H1 (cell line): ENCODE measurements around the gene C3orf38. TPM values are rescaled to one million over a fixed set of nuclear protein-coding genes. Genes with fewer than 3 reads are reported as not detected.

Experiments
- CTCF ChIA-PET: fragments of 300-600 bp; sonication (Branson Sonifier 250); formaldehyde crosslinking; loops from one replicate; lab custom pipeline; 2021; ENCODE audit not compliant: partially characterized antibody; lab: Charles Lee
- POLR2A ChIA-PET: fragments of 300-600 bp; sonication (Branson Sonifier 250); formaldehyde crosslinking; loops from one replicate; lab custom pipeline; 2021; ENCODE audit warnings: inconsistent platforms; ENCODE audit not compliant: partially characterized antibody; lab: Charles Lee
- DNase-seq, 2 experiments: peaks; one replicate each; pipeline versions ENCODE4 v3.0.0 to v3.0.0-alpha.2; 2010 to 2022; ENCODE audit warnings: low spot score in 2 of 2, low read depth in 1 of 2, mixed read lengths in 1 of 2
- FAIRE-seq: peaks from 2 replicates; lab custom pipeline; 2011; peaks lifted over from hg19 to GRCh38; lab: Jason Lieb, UNC
- H2AFZ ChIP-seq: 2 replicates; pipeline ENCODE4 v1.8.1; 2012; ENCODE audit warnings: low read length, inconsistent platforms
- H2AK5ac ChIP-seq: 2 replicates; pipeline ENCODE4 v1.6.1; 2013; ENCODE audit warnings: low read depth, low read length
- H2BK120ac ChIP-seq: replicated peaks from 2 replicates; pipeline ENCODE3; 2013; ENCODE audit warnings: low read depth, low read length, inconsistent platforms
- H2BK12ac ChIP-seq: 2 replicates; pipeline ENCODE4 v1.6.1; 2013; ENCODE audit warnings: low read depth, low read length
- H2BK15ac ChIP-seq: 2 replicates; pipeline ENCODE4 v1.6.1; 2013; ENCODE audit warnings: low read length
- H2BK20ac ChIP-seq: 2 replicates; pipeline ENCODE4 v1.6.1; 2013; ENCODE audit warnings: low read length
- H2BK5ac ChIP-seq: 2 replicates; pipeline ENCODE4 v1.6.1; 2013; ENCODE audit warnings: low read depth, low read length
- H3K14ac ChIP-seq: 2 replicates; pipeline ENCODE4 v1.6.1; 2013; ENCODE audit warnings: inconsistent platforms; ENCODE audit not compliant: insufficient read length
- H3K18ac ChIP-seq: 2 replicates; pipeline ENCODE4 v1.6.1; 2013; ENCODE audit warnings: low read length; ENCODE audit errors: extremely low read depth
- H3K23ac ChIP-seq: 2 replicates; pipeline ENCODE4 v1.6.1; 2013; ENCODE audit warnings: inconsistent platforms; ENCODE audit not compliant: insufficient read length
- H3K23me2 ChIP-seq: 2 replicates; pipeline ENCODE4 v1.6.1; 2013; ENCODE audit warnings: low read depth, low read length
- H3K27ac ChIP-seq: 2 replicates; pipeline ENCODE4 v1.6.1; 2011; ENCODE audit warnings: low read depth, low read length, inconsistent platforms
- H3K27me3 ChIP-seq, 4 experiments: replicated peaks in 1 of 4; 1 replicate in 1 of 4; 2 replicates in 3 of 4; pipeline versions ENCODE4 v1.6.1 to v1.8.1; 2011 to 2013; ENCODE audit warnings: low read length in 3 of 4, mild to moderate bottlenecking in 3 of 4, inconsistent platforms in 2 of 4, mixed read lengths in 2 of 4, moderate library complexity in 1 of 4; ENCODE audit not compliant: control insufficient read depth in 3 of 4, insufficient read depth in 3 of 4; ENCODE audit errors: extremely low read depth in 1 of 4
- H3K36me3 ChIP-seq, 4 experiments: 2 replicates each; pipeline versions ENCODE4 v1.6.1 to v1.8.1; 2011 to 2013; ENCODE audit warnings: mild to moderate bottlenecking in 4 of 4, low read length in 3 of 4, moderate library complexity in 2 of 4, control low read depth in 1 of 4, inconsistent platforms in 1 of 4; ENCODE audit not compliant: insufficient read depth in 4 of 4, control insufficient read depth in 2 of 4
- H3K4ac ChIP-seq: replicated peaks from 2 replicates; pipeline ENCODE3; 2013; ENCODE audit warnings: low read length, low read depth, mixed read lengths, inconsistent platforms; ENCODE audit not compliant: insufficient read length
- H3K4me1 ChIP-seq, 4 experiments: replicated peaks in 1 of 4; 1 replicate in 1 of 4; 2 replicates in 3 of 4; pipeline versions ENCODE4 v1.6.1 to v1.8.1; 2011 to 2013; ENCODE audit warnings: low read length in 3 of 4, inconsistent platforms in 2 of 4, mixed read lengths in 1 of 4; ENCODE audit not compliant: insufficient read depth in 4 of 4, control insufficient read depth in 3 of 4
- H3K4me2 ChIP-seq, 2 experiments: 2 replicates each; pipeline versions ENCODE4 v1.6.1 to v1.8.1; 2011 to 2013; ENCODE audit warnings: low read depth in 2 of 2, low read length in 2 of 2, control low read depth in 1 of 2, inconsistent platforms in 1 of 2, mild to moderate bottlenecking in 1 of 2; ENCODE audit not compliant: insufficient read depth in 1 of 2
- H3K4me3 ChIP-seq, 4 experiments: fragments of 200-600, 300-600 bp in 1 of 4; sonication (generic), shearing (Covaris generic), sonication (Bioruptor Twin) in 1 of 4; 2 replicates each; pipeline versions ENCODE4 v1.5.1 to v1.8.1; 2011 to 2016; ENCODE audit warnings: low read length in 4 of 4, low read depth in 3 of 4, control low read depth in 2 of 4, inconsistent platforms in 2 of 4, mild to moderate bottlenecking in 2 of 4, mixed read lengths in 1 of 4, moderate library complexity in 1 of 4; ENCODE audit not compliant: insufficient read depth in 2 of 4; ENCODE audit errors: extremely low read depth in 1 of 4
- H3K56ac ChIP-seq: replicated peaks from 2 replicates; pipeline ENCODE3; 2013; ENCODE audit warnings: low read depth, mild to moderate bottlenecking, mixed read lengths, low read length, inconsistent platforms; ENCODE audit not compliant: insufficient read length
- H3K79me1 ChIP-seq: 2 replicates; pipeline ENCODE4 v1.6.1; 2013; ENCODE audit warnings: low read depth, low read length, control low read depth
- H3K79me2 ChIP-seq, 2 experiments: 2 replicates each; pipeline versions ENCODE4 v1.6.1 to v1.8.1; 2012 to 2013; ENCODE audit warnings: low read length in 2 of 2, mild to moderate bottlenecking in 2 of 2, inconsistent platforms in 1 of 2; ENCODE audit not compliant: insufficient read depth in 2 of 2, control insufficient read depth in 1 of 2
- H3K9ac ChIP-seq, 4 experiments: replicated peaks in 1 of 4; 1 replicate in 1 of 4; 2 replicates in 3 of 4; pipeline versions ENCODE4 v1.6.1 to v1.8.1; 2011 to 2013; ENCODE audit warnings: low read depth in 3 of 4, low read length in 3 of 4, control low read depth in 2 of 4, mild to moderate bottlenecking in 2 of 4, moderate library complexity in 2 of 4, inconsistent platforms in 1 of 4; ENCODE audit errors: extremely low read depth in 1 of 4
- H3K9me3 ChIP-seq, 2 experiments: 2 replicates each; pipeline versions ENCODE4 v1.6.1 to v1.8.1; 2012 to 2013; ENCODE audit warnings: mild to moderate bottlenecking in 2 of 2, moderate library complexity in 2 of 2, control low read depth in 1 of 2, inconsistent platforms in 1 of 2, low read depth in 1 of 2, low read length in 1 of 2, mixed read lengths in 1 of 2; ENCODE audit not compliant: insufficient read depth in 2 of 2
- H4K20me1 ChIP-seq, 2 experiments: replicated peaks in 1 of 2; 2 replicates each; pipeline versions ENCODE3 to v1.8.1; 2011 to 2013; ENCODE audit warnings: inconsistent platforms in 2 of 2, low read length in 2 of 2, mild to moderate bottlenecking in 1 of 2; ENCODE audit not compliant: insufficient read depth in 2 of 2, control insufficient read depth in 1 of 2
- H4K5ac ChIP-seq: 2 replicates; pipeline ENCODE4 v1.6.1; 2013; ENCODE audit warnings: low read length, low read depth, mixed read lengths, inconsistent platforms; ENCODE audit not compliant: insufficient read length
- H4K8ac ChIP-seq: 2 replicates; pipeline ENCODE4 v1.8.0; 2013; ENCODE audit warnings: mild to moderate bottlenecking, moderate library complexity, low read length, inconsistent platforms; ENCODE audit not compliant: insufficient read depth; ENCODE audit errors: extremely low read depth
- H4K91ac ChIP-seq: replicated peaks from 2 replicates; pipeline ENCODE3; 2013; ENCODE audit warnings: low read length, mixed read lengths, inconsistent platforms; ENCODE audit not compliant: insufficient read length
- GABPA ChIP-seq: IDR thresholded peaks from 2 replicates; pipeline ENCODE4 v1.6.1; 2011; ENCODE audit warnings: mild to moderate bottlenecking, low read length, moderate library complexity, borderline replicate concordance; ENCODE audit not compliant: insufficient read depth
- KDM1A ChIP-seq: fragments of 200-600, 300-600 bp; sonication (generic); IDR thresholded peaks from 2 replicates; pipeline ENCODE4 v1.7.1; 2016; ENCODE audit warnings: mild to moderate bottlenecking, low read length, borderline replicate concordance
- MAFK ChIP-seq: IDR thresholded peaks from 2 replicates; pipeline ENCODE4 v1.6.1; 2012; ENCODE audit warnings: low read depth, mild to moderate bottlenecking, improper control_type of control experiment, low read length
- MAX ChIP-seq: IDR thresholded peaks from 2 replicates; pipeline ENCODE4 v1.6.1; 2012; ENCODE audit warnings: inconsistent platforms
- POLR2AphosphoS5 ChIP-seq: IDR thresholded peaks from 2 replicates; pipeline ENCODE4 v1.6.1; 2011; ENCODE audit warnings: low read depth, low read length
- RAD21 ChIP-seq, 2 experiments: IDR thresholded peaks in 1 of 2; conservative IDR thresholded peaks in 1 of 2; 2 replicates each; pipeline ENCODE4 v1.6.1; 2011; ENCODE audit warnings: low read depth in 2 of 2, low read length in 2 of 2, improper control_type of control experiment in 1 of 2, inconsistent platforms in 1 of 2, mild to moderate bottlenecking in 1 of 2, moderate library complexity in 1 of 2
- SP2 ChIP-seq: IDR thresholded peaks from 2 replicates; pipeline ENCODE4 v1.6.1; 2012; ENCODE audit warnings: mild to moderate bottlenecking, low read length, inconsistent platforms
- TEAD4 ChIP-seq: IDR thresholded peaks from 2 replicates; pipeline ENCODE4 v1.6.1; 2012; ENCODE audit warnings: low read depth, low read length, inconsistent platforms, mixed read lengths
- WGBS, 2 experiments: shearing (Covaris generic) in 1 of 2; methylation state at CpG; one replicate each; pipeline versions ENCODE4 v1.1.6 to v1.1.7; 2013 to 2015; ENCODE audit warnings: low lambda C conversion rate in 2 of 2, mixed read lengths in 2 of 2, inconsistent platforms in 1 of 2, low coverage in 1 of 2, missing lambda C conversion rate in 1 of 2; ENCODE audit not compliant: insufficient replicate concordance in 2 of 2, insufficient coverage in 1 of 2, insufficient read length in 1 of 2; ENCODE audit errors: extremely low coverage in 1 of 2, missing lambda C conversion rate in 1 of 2; 5-methylcytosine and 5-hydroxymethylcytosine counted together
- polyA plus RNA-seq, 7 experiments: library from polyadenylated mRNA; depleted of rRNA in 3 of 7; stranded (reverse) in 5 of 7; unstranded in 2 of 7; fragments of >200 nt in 5 of 7; fragments of 200-250 nt in 2 of 7; gene quantifications; 1 replicate in 5 of 7; 2 replicates in 1 of 7; 4 replicates in 1 of 7; pipeline versions ENCODE4 v1.2.1 to v1.2.3, GENCODE V29; 2011 to 2013; ENCODE audit warnings: missing spikeins in 2 of 7, mixed read lengths in 2 of 7
- total RNA-seq: library from RNA; stranded (reverse); fragmentation: NEBNext Ultra II Directional; extraction: Animal tissue kit (Norgen Biotek cat#: 25700); gene quantifications from 2 replicates; pipeline ENCODE4 v1.2.1, GENCODE V29; 2021
- TF ChIP-seq, protein P1 (sequence below), 3 experiments: IDR thresholded peaks; 1 replicate in 2 of 3; 2 replicates in 1 of 3; pipeline versions ENCODE4 v1.5.1 to v1.6.1; 2011; ENCODE audit warnings: low read length in 3 of 3, mild to moderate bottlenecking in 3 of 3, inconsistent platforms in 2 of 3, low read depth in 1 of 3, moderate library complexity in 1 of 3; ENCODE audit not compliant: insufficient read depth in 1 of 3; ENCODE audit errors: control extremely low read depth in 1 of 3

The C3orf38 gene
- total and polyA plus RNA-seq, 2 of the 8 experiments (the other 6 are each of a cell fraction or from before 2014, with no cell fraction given) = 8.6 to 32.1 TPM

DNA sequence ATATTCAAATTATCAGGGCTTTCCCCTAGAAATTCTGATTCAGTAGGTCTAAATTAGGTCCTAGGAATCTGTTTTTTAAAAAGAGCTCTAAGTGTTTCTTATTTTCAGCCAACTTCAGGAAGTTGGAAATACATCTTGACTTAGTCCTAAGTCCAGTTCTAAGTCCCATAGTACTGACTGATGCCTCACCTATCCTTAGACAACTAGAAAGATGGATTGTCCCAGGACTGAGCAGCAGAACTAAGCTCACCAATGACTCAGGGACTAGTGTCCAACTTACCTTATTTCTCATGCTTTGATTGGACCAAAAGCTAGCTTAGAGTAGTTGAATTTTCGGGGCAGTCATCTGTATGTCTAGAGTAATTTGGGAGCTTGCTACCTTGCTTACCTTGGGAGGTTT, 26.2 kb upstream of the C3orf38 start:
- Histone ChIP-seq H4K20me1 (no peaks in the 10 kb centered on the region), H2AK5ac (no peak overlapping the region), H2BK15ac (no peak overlapping the region), H4K5ac (no peak overlapping the region), H3K9me3 (no peaks in the 10 kb centered on the region), H3K4me1 (no peaks in the 10 kb centered on the region), H3K56ac (no peak overlapping the region), H4K8ac (no peak overlapping the region), H4K91ac (no peak overlapping the region), H3K18ac (no peak overlapping the region), H2BK120ac (no peak overlapping the region), H3K79me2 (peaks cover 0 to 5% of the 10 kb centered on the region in 2 experiments; a peak in 2 of 4 replicates), H3K79me1 (no peaks in the 10 kb centered on the region; the same call in 1 of the 2 replicates), H2BK12ac (no peak overlapping the region), H2AFZ (no peak overlapping the region), H3K4me2 (no peak overlapping the region), H3K4me3 (no peak overlapping the region), H2BK5ac (no peak overlapping the region), H3K27ac (no peak overlapping the region), H2BK20ac (no peak overlapping the region), H3K9ac (no peak overlapping the region), H3K14ac (no peak overlapping the region), H3K27me3 (no peaks in the 10 kb centered on the region), H3K36me3 (no peaks in the 10 kb centered on the region), H3K4ac (no peak overlapping the region), H3K23ac (no peak overlapping the region), H3K23me2 (no peaks in the 10 kb centered on the region)
- ChIA-PET CTCF (interaction anchor here (1.1 to 1.6 kb wide), 2 partner anchors 9 to 10 kb away, joined by 3 to 11 read pairs; no protein-coding TSS in a partner anchor), POLR2A (interaction anchor here (1.3 kb wide), 1 partner anchor 26 kb away, joined by 7 read pairs; the partner anchor contains the start of gene C3orf38)
- DNase-seq (no peak), FAIRE-seq (no peak)
- WGBS, 2 experiments = 84% methylated on average over 1 of the region's 1 CpG; no CpG with 5 or more reads in 1 of the 2 experiments
- no peak for TF ChIP-seq MAX
- no peak for TF ChIP-seq GABPA
- TF ChIP-seq POLR2AphosphoS5 = no peak
- TF ChIP-seq RAD21 (IDR thresholded peaks at IDR 0.05 in 1 of 2, conservative IDR thresholded peaks at IDR 0.05 in 1 of 2; ENCODE audit: low read depth in 2 of 2, low read length in 2 of 2) = no peak
- TF ChIP-seq, protein P1, sequence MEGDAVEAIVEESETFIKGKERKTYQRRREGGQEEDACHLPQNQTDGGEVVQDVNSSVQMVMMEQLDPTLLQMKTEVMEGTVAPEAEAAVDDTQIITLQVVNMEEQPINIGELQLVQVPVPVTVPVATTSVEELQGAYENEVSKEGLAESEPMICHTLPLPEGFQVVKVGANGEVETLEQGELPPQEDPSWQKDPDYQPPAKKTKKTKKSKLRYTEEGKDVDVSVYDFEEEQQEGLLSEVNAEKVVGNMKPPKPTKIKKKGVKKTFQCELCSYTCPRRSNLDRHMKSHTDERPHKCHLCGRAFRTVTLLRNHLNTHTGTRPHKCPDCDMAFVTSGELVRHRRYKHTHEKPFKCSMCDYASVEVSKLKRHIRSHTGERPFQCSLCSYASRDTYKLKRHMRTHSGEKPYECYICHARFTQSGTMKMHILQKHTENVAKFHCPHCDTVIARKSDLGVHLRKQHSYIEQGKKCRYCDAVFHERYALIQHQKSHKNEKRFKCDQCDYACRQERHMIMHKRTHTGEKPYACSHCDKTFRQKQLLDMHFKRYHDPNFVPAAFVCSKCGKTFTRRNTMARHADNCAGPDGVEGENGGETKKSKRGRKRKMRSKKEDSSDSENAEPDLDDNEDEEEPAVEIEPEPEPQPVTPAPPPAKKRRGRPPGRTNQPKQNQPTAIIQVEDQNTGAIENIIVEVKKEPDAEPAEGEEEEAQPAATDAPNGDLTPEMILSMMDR (IDR thresholded peaks at IDR 0.05; ENCODE audit: control extremely low read depth in 1 of 3, insufficient read depth in 1 of 3, low read depth in 1 of 3, low read length in 3 of 3) = no peak
- TF ChIP-seq KDM1A = no peak
- no peak for TF ChIP-seq SP2
- TF ChIP-seq MAFK = no peak
- no peak for TF ChIP-seq TEAD4
